ENCODE data around the gene UGT2B28. TPM values are rescaled to one million over a fixed set of nuclear protein-coding genes. Genes with fewer than 3 reads are reported as not detected.
"Not testable (repeated sequence)": the region's sequence is repeated elsewhere in the genome, so short reads cannot be mapped to it uniquely, and the experiment has no call there.

UGT2B28 gene
- polyA plus RNA-seq, 6 donors from 2014 or later: not detected

- ATAC-seq (ENCODE audit: low read depth in 2 of 2); H3K36me3 Mint-ChIP-seq; H3K27me3 Mint-ChIP-seq; H3K27ac Mint-ChIP-seq; H3K9me3 Mint-ChIP-seq; H3K4me3 Mint-ChIP-seq; H3K4me1 Mint-ChIP-seq; DNase-seq: not testable (repeated sequence)
Observed at GRCh38 chr4:69317669-69318298, 37.5 kb downstream of the UGT2B28 start.

DNA sequence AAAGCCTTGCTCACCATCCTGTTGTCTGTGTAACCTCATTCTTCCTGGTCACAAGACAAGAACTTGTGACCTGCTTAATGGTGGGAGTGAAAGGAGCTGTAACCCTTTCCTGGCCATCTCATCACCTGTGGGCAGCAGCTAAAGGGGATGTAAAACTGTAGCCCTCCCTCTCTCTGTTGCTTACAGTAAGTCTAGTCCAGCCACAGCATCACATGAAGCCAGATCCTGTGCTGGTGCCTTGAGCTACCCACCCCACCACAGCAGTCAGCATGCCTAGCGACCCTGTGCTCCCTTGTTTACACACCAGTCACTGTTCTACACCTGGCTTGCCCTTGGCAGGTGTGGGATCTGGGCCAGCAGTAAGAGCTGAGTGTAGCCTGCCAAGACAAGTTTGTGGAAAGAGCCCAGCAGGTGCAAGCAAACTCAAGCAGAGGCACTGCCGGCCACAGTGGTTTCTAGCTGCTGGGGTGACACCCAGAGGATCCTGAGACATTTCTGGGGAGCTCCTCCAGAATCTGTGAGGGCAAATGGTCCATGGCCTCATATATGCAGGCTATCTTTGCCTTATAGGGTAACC is 41.0 kb downstream of the UGT2B28 start:
- DNase-seq (no peak), ATAC-seq (ENCODE audit: low read depth in 2 of 2) (no peak)
- Mint-ChIP-seq H3K4me1 (no peaks in the 10 kb centered on the region), H3K36me3 (no peaks in the 10 kb centered on the region), H3K27me3 (no peaks in the 10 kb centered on the region), H3K9me3 (no peaks in the 10 kb centered on the region), H3K27ac (no peak overlapping the region), H3K4me3 (no peak overlapping the region)

- no peaks in the 10 kb centered on the region for H3K9me3 Mint-ChIP-seq
- no peaks in the 10 kb centered on the region for H3K27me3 Mint-ChIP-seq
- no peaks in the 10 kb centered on the region for H3K36me3 Mint-ChIP-seq
- peak overlapping the region in 1 of 6 donors; percentile 16 for H3K27ac Mint-ChIP-seq
- ATAC-seq (ENCODE audit: low read depth in 2 of 2) (no peak), DNase-seq (no peak)
- no peaks in the 10 kb centered on the region for H3K4me1 Mint-ChIP-seq
- H3K4me3 Mint-ChIP-seq: no peak overlapping the region
Observed at GRCh38 chr4:69322055-69322454, 41.8 kb downstream of the UGT2B28 start.

GRCh38 chr4:69323284-69323683 is 43.0 kb downstream of the UGT2B28 start:
- H3K36me3 Mint-ChIP-seq: no peaks in the 10 kb centered on the region
- DNase-seq: no peak
- no peaks in the 10 kb centered on the region for H3K4me1 Mint-ChIP-seq
- no peak overlapping the region for H3K4me3 Mint-ChIP-seq
- ATAC-seq (ENCODE audit: low read depth in 2 of 2): no peak
- no peaks in the 10 kb centered on the region for H3K27me3 Mint-ChIP-seq
- no peaks in the 10 kb centered on the region for H3K9me3 Mint-ChIP-seq
- no peak overlapping the region for H3K27ac Mint-ChIP-seq

- no peak for ATAC-seq (ENCODE audit: low read depth in 2 of 2)
Observed at GRCh38 chr4:69330345-69331047, 50.2 kb downstream of the UGT2B28 start.

GRCh38 chr4:69331304-69331703 is 51.0 kb downstream of the UGT2B28 start:
- not testable (repeated sequence) for H3K27ac Mint-ChIP-seq; H3K4me1 Mint-ChIP-seq; H3K27me3 Mint-ChIP-seq; ATAC-seq (ENCODE audit: low read depth in 2 of 2); DNase-seq; H3K36me3 Mint-ChIP-seq; H3K4me3 Mint-ChIP-seq
- peaks cover 0 to 11% (median 5%) of the 10 kb centered on the region in 7 donors for H3K9me3 Mint-ChIP-seq

More at GRCh38 chr4:69330345-69331047, 50.2 kb downstream of the UGT2B28 start:
- no peaks in the 10 kb centered on the region for H3K4me1 Mint-ChIP-seq
- DNase-seq: no peak
- no peaks in the 10 kb centered on the region for H3K27me3 Mint-ChIP-seq
- H3K4me3 Mint-ChIP-seq: no peak overlapping the region
- no peaks in the 10 kb centered on the region for H3K36me3 Mint-ChIP-seq
- peaks cover 0 to 11% (median 5%) of the 10 kb centered on the region in 7 donors for H3K9me3 Mint-ChIP-seq
- no peak overlapping the region for H3K27ac Mint-ChIP-seq

- H3K27me3 Mint-ChIP-seq; H3K27ac Mint-ChIP-seq; H3K4me1 Mint-ChIP-seq; H3K4me3 Mint-ChIP-seq; ATAC-seq (ENCODE audit: low read depth in 2 of 2); H3K36me3 Mint-ChIP-seq; DNase-seq: not testable (repeated sequence)
- H3K9me3 Mint-ChIP-seq: peaks cover 0 to 11% (median 5%) of the 10 kb centered on the region in 7 donors
Observed at GRCh38 chr4:69335485-69335884, 55.2 kb downstream of the UGT2B28 start.

GRCh38 chr4:69343114-69343513 is 62.8 kb downstream of the UGT2B28 start:
- not testable (repeated sequence) for ATAC-seq (ENCODE audit: low read depth in 2 of 2); H3K36me3 Mint-ChIP-seq; H3K9me3 Mint-ChIP-seq; H3K27ac Mint-ChIP-seq; H3K27me3 Mint-ChIP-seq; DNase-seq; H3K4me1 Mint-ChIP-seq
- peak overlapping the region in 1 of 8 donors; percentile 4 for H3K4me3 Mint-ChIP-seq

GRCh38 chr4:69343558-69344420 is 63.5 kb downstream of the UGT2B28 start:
- not testable (repeated sequence) for H3K27ac Mint-ChIP-seq; H3K9me3 Mint-ChIP-seq; H3K36me3 Mint-ChIP-seq; H3K27me3 Mint-ChIP-seq; DNase-seq; ATAC-seq (ENCODE audit: low read depth in 2 of 2); H3K4me1 Mint-ChIP-seq
- peak overlapping the region in 1 of 8 donors; percentile 4 for H3K4me3 Mint-ChIP-seq

Other genes starting within 250 kb of the UGT2B28 start
- gene UGT2B7, start 184.0 kb upstream of the UGT2B28 start, polyA plus RNA-seq (ENCODE audit: low read depth in 6 of 6): not detected
- gene UGT2B11, start 65.7 kb upstream of the UGT2B28 start, polyA plus RNA-seq (ENCODE audit: low read depth in 6 of 6): not detected
- not detected for gene UGT2B4, start 215.4 kb downstream of the UGT2B28 start, polyA plus RNA-seq (ENCODE audit: low read depth in 6 of 6)

Measured in naive B cell (primary cell).